Measurements from ENCODE around the gene TAGAP.

DNA sequence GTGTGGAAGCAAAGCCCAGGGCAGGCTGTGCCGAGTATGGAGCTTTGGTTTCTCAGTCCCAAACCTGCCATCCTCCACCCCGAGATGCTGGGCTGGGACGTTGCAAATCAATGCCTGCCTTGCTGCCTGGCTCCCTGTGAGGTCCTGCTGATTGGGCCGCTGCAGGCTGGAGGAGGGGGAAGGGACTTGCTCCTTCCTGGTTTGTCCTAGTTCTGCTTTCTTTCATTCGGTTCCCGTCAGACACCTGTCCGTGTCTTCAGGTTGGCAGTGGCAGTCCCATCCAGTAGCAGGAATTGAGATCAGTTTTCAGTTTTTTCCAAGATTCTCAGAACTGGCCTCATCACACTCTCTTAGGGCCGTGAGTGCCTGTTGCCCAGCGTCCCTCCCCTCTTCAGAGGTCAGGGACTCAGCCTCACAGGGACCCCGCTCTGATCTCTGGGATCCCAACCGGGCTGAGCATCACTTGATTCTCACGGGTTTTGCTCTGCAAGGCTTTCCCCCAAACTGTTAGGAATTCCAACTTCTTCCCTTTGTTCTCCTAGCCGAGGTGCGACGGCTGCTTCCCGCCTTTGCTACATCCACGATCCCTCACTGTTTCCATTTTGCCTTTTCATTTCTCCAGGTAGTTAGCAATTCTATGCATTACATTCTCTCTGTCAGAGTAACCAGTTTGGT lies 24.2 kb upstream of the TAGAP start:
- no peak for TF ChIP-seq CTCF (IDR thresholded peaks at IDR 0.05)
- no peak for TF ChIP-seq POLR2AphosphoS5 (IDR thresholded peaks at IDR 0.05)
- TF ChIP-seq POLR2A (IDR thresholded peaks at IDR 0.05): no peak
- TF ChIP-seq EP300 (IDR thresholded peaks at IDR 0.05): no peak

Data from stomach (tissue), 4 donors.